ENCODE data around the gene CRYBG2. TPM values are rescaled to one million over a fixed set of nuclear protein-coding genes. Genes with fewer than 3 reads are reported as not detected.

Gene CRYBG2
- total RNA-seq, 1 experiment from 2014 or later = 21.1 TPM

DNA sequence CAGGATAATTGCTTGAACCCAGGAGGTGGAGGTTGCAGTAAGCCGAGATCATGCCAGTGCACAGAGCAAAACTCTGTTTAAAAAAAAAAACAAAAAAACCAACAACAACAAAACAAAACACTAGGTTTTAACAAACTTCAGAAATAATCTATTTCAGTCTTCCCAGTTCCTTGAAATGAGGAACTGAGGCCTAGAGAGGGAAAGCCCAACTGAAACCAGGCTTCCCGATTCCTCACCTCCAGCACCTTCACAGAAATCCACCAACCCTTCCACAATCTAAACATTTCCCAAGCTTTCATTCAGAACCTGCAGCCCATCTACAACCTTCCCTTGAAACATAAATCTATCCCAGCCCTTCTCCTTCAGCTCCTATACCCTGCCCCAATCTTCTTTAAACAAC, 36.8 kb downstream of the CRYBG2 start:
- H3K9me3 Mint-ChIP-seq = no peaks in the 10 kb centered on the region
- ChIA-PET POLR2A (interaction anchor here (0.8 to 1.3 kb wide), 2 partner anchors 35 to 83 kb away, joined by 3 to 5 read pairs; partner anchors contain the start of gene CEP85), CTCF (interaction anchor here (1.0 to 11.1 kb wide), 7 partner anchors 33 to 127 kb away, joined by 3 to 306 read pairs (median 8); partner anchors contain the start of genes CATSPER4, CEP85 and SH3BGRL3)
- peak overlapping the region; percentile 78 for H3K27ac Mint-ChIP-seq
- H3K4me1 Mint-ChIP-seq = peaks cover 33% of the 10 kb centered on the region
- TF ChIP-seq, protein P1, sequence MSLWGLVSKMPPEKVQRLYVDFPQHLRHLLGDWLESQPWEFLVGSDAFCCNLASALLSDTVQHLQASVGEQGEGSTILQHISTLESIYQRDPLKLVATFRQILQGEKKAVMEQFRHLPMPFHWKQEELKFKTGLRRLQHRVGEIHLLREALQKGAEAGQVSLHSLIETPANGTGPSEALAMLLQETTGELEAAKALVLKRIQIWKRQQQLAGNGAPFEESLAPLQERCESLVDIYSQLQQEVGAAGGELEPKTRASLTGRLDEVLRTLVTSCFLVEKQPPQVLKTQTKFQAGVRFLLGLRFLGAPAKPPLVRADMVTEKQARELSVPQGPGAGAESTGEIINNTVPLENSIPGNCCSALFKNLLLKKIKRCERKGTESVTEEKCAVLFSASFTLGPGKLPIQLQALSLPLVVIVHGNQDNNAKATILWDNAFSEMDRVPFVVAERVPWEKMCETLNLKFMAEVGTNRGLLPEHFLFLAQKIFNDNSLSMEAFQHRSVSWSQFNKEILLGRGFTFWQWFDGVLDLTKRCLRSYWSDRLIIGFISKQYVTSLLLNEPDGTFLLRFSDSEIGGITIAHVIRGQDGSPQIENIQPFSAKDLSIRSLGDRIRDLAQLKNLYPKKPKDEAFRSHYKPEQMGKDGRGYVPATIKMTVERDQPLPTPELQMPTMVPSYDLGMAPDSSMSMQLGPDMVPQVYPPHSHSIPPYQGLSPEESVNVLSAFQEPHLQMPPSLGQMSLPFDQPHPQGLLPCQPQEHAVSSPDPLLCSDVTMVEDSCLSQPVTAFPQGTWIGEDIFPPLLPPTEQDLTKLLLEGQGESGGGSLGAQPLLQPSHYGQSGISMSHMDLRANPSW (CRISPR knock-in tag; conservative IDR thresholded peaks at IDR 0.05; ENCODE audit: low read depth) = no peak
- TF ChIP-seq, protein P2, sequence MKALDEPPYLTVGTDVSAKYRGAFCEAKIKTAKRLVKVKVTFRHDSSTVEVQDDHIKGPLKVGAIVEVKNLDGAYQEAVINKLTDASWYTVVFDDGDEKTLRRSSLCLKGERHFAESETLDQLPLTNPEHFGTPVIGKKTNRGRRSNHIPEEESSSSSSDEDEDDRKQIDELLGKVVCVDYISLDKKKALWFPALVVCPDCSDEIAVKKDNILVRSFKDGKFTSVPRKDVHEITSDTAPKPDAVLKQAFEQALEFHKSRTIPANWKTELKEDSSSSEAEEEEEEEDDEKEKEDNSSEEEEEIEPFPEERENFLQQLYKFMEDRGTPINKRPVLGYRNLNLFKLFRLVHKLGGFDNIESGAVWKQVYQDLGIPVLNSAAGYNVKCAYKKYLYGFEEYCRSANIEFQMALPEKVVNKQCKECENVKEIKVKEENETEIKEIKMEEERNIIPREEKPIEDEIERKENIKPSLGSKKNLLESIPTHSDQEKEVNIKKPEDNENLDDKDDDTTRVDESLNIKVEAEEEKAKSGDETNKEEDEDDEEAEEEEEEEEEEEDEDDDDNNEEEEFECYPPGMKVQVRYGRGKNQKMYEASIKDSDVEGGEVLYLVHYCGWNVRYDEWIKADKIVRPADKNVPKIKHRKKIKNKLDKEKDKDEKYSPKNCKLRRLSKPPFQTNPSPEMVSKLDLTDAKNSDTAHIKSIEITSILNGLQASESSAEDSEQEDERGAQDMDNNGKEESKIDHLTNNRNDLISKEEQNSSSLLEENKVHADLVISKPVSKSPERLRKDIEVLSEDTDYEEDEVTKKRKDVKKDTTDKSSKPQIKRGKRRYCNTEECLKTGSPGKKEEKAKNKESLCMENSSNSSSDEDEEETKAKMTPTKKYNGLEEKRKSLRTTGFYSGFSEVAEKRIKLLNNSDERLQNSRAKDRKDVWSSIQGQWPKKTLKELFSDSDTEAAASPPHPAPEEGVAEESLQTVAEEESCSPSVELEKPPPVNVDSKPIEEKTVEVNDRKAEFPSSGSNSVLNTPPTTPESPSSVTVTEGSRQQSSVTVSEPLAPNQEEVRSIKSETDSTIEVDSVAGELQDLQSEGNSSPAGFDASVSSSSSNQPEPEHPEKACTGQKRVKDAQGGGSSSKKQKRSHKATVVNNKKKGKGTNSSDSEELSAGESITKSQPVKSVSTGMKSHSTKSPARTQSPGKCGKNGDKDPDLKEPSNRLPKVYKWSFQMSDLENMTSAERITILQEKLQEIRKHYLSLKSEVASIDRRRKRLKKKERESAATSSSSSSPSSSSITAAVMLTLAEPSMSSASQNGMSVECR (CRISPR knock-in tag; IDR thresholded peaks at IDR 0.05; ENCODE audit: borderline replicate concordance) = no peak
- TF ChIP-seq, protein P3, sequence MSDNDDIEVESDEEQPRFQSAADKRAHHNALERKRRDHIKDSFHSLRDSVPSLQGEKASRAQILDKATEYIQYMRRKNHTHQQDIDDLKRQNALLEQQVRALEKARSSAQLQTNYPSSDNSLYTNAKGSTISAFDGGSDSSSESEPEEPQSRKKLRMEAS (CRISPR knock-in tag; IDR thresholded peaks at IDR 0.05) = no peak
- TF ChIP-seq MXD4 (CRISPR knock-in tag; IDR thresholded peaks at IDR 0.05; ENCODE audit: borderline replicate concordance) = no peak
- TF ChIP-seq ATF2 (CRISPR knock-in tag; IDR thresholded peaks at IDR 0.05; ENCODE audit: borderline replicate concordance, low read depth) = no peak
- TF ChIP-seq NR1H2 (CRISPR knock-in tag; IDR thresholded peaks at IDR 0.05) = no peak
- TF ChIP-seq TEAD4 (CRISPR knock-in tag; IDR thresholded peaks at IDR 0.05) = no peak
- TF ChIP-seq ZNF232 (CRISPR knock-in tag; IDR thresholded peaks at IDR 0.05) = no peak
- no peak for TF ChIP-seq CREM (CRISPR knock-in tag; IDR thresholded peaks at IDR 0.05)
- TF ChIP-seq, protein P4, sequence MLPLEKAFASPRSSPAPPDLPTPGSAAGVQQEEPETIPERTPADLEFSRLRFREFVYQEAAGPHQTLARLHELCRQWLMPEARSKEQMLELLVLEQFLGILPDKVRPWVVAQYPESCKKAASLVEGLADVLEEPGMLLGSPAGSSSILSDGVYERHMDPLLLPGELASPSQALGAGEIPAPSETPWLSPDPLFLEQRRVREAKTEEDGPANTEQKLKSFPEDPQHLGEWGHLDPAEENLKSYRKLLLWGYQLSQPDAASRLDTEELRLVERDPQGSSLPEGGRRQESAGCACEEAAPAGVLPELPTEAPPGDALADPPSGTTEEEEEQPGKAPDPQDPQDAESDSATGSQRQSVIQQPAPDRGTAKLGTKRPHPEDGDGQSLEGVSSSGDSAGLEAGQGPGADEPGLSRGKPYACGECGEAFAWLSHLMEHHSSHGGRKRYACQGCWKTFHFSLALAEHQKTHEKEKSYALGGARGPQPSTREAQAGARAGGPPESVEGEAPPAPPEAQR (CRISPR knock-in tag; IDR thresholded peaks at IDR 0.05) = no peak
- TF ChIP-seq, protein P5, sequence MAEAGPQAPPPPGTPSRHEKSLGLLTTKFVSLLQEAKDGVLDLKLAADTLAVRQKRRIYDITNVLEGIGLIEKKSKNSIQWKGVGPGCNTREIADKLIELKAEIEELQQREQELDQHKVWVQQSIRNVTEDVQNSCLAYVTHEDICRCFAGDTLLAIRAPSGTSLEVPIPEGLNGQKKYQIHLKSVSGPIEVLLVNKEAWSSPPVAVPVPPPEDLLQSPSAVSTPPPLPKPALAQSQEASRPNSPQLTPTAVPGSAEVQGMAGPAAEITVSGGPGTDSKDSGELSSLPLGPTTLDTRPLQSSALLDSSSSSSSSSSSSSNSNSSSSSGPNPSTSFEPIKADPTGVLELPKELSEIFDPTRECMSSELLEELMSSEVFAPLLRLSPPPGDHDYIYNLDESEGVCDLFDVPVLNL (CRISPR knock-in tag; IDR thresholded peaks at IDR 0.05; ENCODE audit: borderline replicate concordance, low read depth) = no peak
- TF ChIP-seq GABPB1 (CRISPR knock-in tag; IDR thresholded peaks at IDR 0.05) = no peak
- TF ChIP-seq AFF4 (CRISPR knock-in tag; IDR thresholded peaks at IDR 0.05; ENCODE audit: borderline replicate concordance) = no peak
- no peak for TF ChIP-seq NFATC4 (CRISPR knock-in tag; IDR thresholded peaks at IDR 0.05)
- no peak for TF ChIP-seq GTF2I (CRISPR knock-in tag; conservative IDR thresholded peaks at IDR 0.05)
- peaks cover 13% of the 10 kb centered on the region; the same call in 1 of the 2 replicates for H3K27me3 Mint-ChIP-seq (ENCODE audit: low read depth)
- ATAC-seq (no peak), DNase-seq (ENCODE audit: low spot score) (no peak)
- H3K36me3 Mint-ChIP-seq = peaks cover 3% of the 10 kb centered on the region
- no peak overlapping the region for H3K4me3 Mint-ChIP-seq

All from WTC11 (cell line).